Activated naive CD4-positive, alpha-beta T cell treated with anti-CD3 and anti-CD28 coated beads for 36 hours (primary cell): ENCODE measurements around the gene CAT. TPM values are rescaled to one million over a fixed set of nuclear protein-coding genes. Genes with fewer than 3 reads are reported as not detected.
"Not testable (repeated sequence)": the region's sequence is repeated elsewhere in the genome, so short reads cannot be mapped to it uniquely, and the experiment has no call there.

Experiments used
- CTCF ChIA-PET: fragments of 350-600 bp; sonication (Branson Sonifier 250); formaldehyde crosslinking; loops from one replicate; lab custom pipeline; 2021; ENCODE audit warnings: antibody characterized with exemption; lab: Charles Lee
- DNase-seq: peaks from one replicate; pipeline ENCODE4 v3.0.0-alpha.2; 2020
- H3K27ac Mint-ChIP-seq: one replicate; pipeline ENCODE4 v1.8.0; 2021; ENCODE audit warnings: mild to moderate bottlenecking, mixed read lengths
- H3K27me3 Mint-ChIP-seq: one replicate; pipeline ENCODE4 v1.8.0; 2021; ENCODE audit warnings: low read depth, mixed read lengths
- H3K36me3 Mint-ChIP-seq: one replicate; pipeline ENCODE4 v1.8.0; 2021; ENCODE audit warnings: low read depth, mixed read lengths
- H3K4me1 Mint-ChIP-seq: one replicate; pipeline ENCODE4 v1.8.0; 2021; ENCODE audit warnings: low read depth, mixed read lengths
- H3K4me3 Mint-ChIP-seq: one replicate; pipeline ENCODE4 v1.8.0; 2021; ENCODE audit warnings: mild to moderate bottlenecking, moderate library complexity, mixed read lengths
- H3K9me3 Mint-ChIP-seq: one replicate; pipeline ENCODE4 v1.8.0; 2021; ENCODE audit warnings: mixed read lengths
- intact Hi-C: fragments of 100-400 bp; cut with micrococcal nuclease; formaldehyde crosslinking; loops from one replicate; pipeline ENCODE4 v1.15.1; 2023
- total RNA-seq, 2 experiments: library from RNA; stranded (reverse); gene quantifications; one replicate each; pipeline ENCODE4 v1.2.3, GENCODE V29; 2021

The CAT gene
- total RNA-seq, 2 experiments from 2014 or later = 28.3 to 29.1 TPM

- peaks cover 9% of the 10 kb centered on the region for H3K27me3 Mint-ChIP-seq
- H3K4me3 Mint-ChIP-seq = no peak overlapping the region
- DNase-seq = no peak
- intact Hi-C loops = no loop called here
- no peak overlapping the region for H3K27ac Mint-ChIP-seq
- H3K9me3 Mint-ChIP-seq = peaks cover 12% of the 10 kb centered on the region
- H3K4me1 Mint-ChIP-seq = no peaks in the 10 kb centered on the region
- CTCF ChIA-PET = no interaction called here
- H3K36me3 Mint-ChIP-seq = no peaks in the 10 kb centered on the region
Measured at GRCh38 chr11:34411111-34411510, 27.6 kb upstream of the CAT start.

- intact Hi-C loops = no loop called here
- H3K27me3 Mint-ChIP-seq = peaks cover 9% of the 10 kb centered on the region
- H3K9me3 Mint-ChIP-seq = peaks cover 12% of the 10 kb centered on the region
- no peak for DNase-seq
- no peaks in the 10 kb centered on the region for H3K4me1 Mint-ChIP-seq
- no peaks in the 10 kb centered on the region for H3K36me3 Mint-ChIP-seq
- CTCF ChIA-PET = no interaction called here
- H3K4me3 Mint-ChIP-seq = no peak overlapping the region
- H3K27ac Mint-ChIP-seq = no peak overlapping the region
Measured at GRCh38 chr11:34411791-34412190, 26.9 kb upstream of the CAT start.

GRCh38 chr11:34413263-34413662, 25.5 kb upstream of the CAT start:
- H3K27me3 Mint-ChIP-seq = peaks cover 2% of the 10 kb centered on the region
- no peak overlapping the region for H3K4me3 Mint-ChIP-seq
- H3K36me3 Mint-ChIP-seq = no peaks in the 10 kb centered on the region
- no peaks in the 10 kb centered on the region for H3K4me1 Mint-ChIP-seq
- H3K27ac Mint-ChIP-seq = no peak overlapping the region
- intact Hi-C loops = no loop called here
- no peak for DNase-seq
- CTCF ChIA-PET = no interaction called here
- H3K9me3 Mint-ChIP-seq = peaks cover 12% of the 10 kb centered on the region

- no peak overlapping the region for H3K4me3 Mint-ChIP-seq
- intact Hi-C loops = no loop called here
- H3K4me1 Mint-ChIP-seq = no peaks in the 10 kb centered on the region
- no peak for DNase-seq
- no peaks in the 10 kb centered on the region for H3K27me3 Mint-ChIP-seq
- CTCF ChIA-PET = interaction anchor here (0.6 to 0.7 kb wide), 2 partner anchors 39 to 289 kb away, joined by 3 to 4 read pairs; no protein-coding TSS in a partner anchor
- no peak overlapping the region for H3K27ac Mint-ChIP-seq
- H3K9me3 Mint-ChIP-seq = peaks cover 12% of the 10 kb centered on the region
- no peaks in the 10 kb centered on the region for H3K36me3 Mint-ChIP-seq
Measured at GRCh38 chr11:34415538-34415937, 23.2 kb upstream of the CAT start.

GRCh38 chr11:34416088-34416487, 22.6 kb upstream of the CAT start:
- CTCF ChIA-PET = interaction anchor here (0.6 to 0.7 kb wide), 2 partner anchors 40 to 290 kb away, joined by 3 to 4 read pairs; no protein-coding TSS in a partner anchor
- Mint-ChIP-seq H3K36me3 (no peaks in the 10 kb centered on the region), H3K27ac (no peak overlapping the region), H3K9me3 (peaks cover 12% of the 10 kb centered on the region), H3K4me3 (no peak overlapping the region), H3K4me1 (no peaks in the 10 kb centered on the region), H3K27me3 (no peaks in the 10 kb centered on the region)
- no peak for DNase-seq
- intact Hi-C loops = no loop called here

- no peak for DNase-seq
- CTCF ChIA-PET = interaction anchor here (1.0 to 1.1 kb wide), 2 partner anchors 51 to 54 kb away, joined by 3 to 4 read pairs; no protein-coding TSS in a partner anchor
- intact Hi-C loops = no loop called here
- H3K27ac Mint-ChIP-seq = no peak overlapping the region
- H3K9me3 Mint-ChIP-seq = peaks cover 12% of the 10 kb centered on the region
- H3K4me3 Mint-ChIP-seq = no peak overlapping the region
- H3K4me1 Mint-ChIP-seq = no peaks in the 10 kb centered on the region
- H3K27me3 Mint-ChIP-seq = no peaks in the 10 kb centered on the region
- no peaks in the 10 kb centered on the region for H3K36me3 Mint-ChIP-seq
Measured at GRCh38 chr11:34416766-34417165, 22.0 kb upstream of the CAT start.

GRCh38 chr11:34417202-34417601, 21.5 kb upstream of the CAT start:
- H3K9me3 Mint-ChIP-seq = peaks cover 12% of the 10 kb centered on the region
- no peak for DNase-seq
- H3K4me1 Mint-ChIP-seq = no peaks in the 10 kb centered on the region
- no peaks in the 10 kb centered on the region for H3K27me3 Mint-ChIP-seq
- intact Hi-C loops = no loop called here
- no peak overlapping the region for H3K4me3 Mint-ChIP-seq
- CTCF ChIA-PET = interaction anchor here (1.0 to 1.5 kb wide), 3 partner anchors 51 to 75 kb away, joined by 3 to 4 read pairs (median 3); no protein-coding TSS in a partner anchor
- no peak overlapping the region for H3K27ac Mint-ChIP-seq
- no peaks in the 10 kb centered on the region for H3K36me3 Mint-ChIP-seq

- Mint-ChIP-seq H3K36me3 (no peaks in the 10 kb centered on the region), H3K27me3 (no peaks in the 10 kb centered on the region), H3K4me1 (no peaks in the 10 kb centered on the region), H3K27ac (no peak overlapping the region), H3K4me3 (no peak overlapping the region), H3K9me3 (no peaks in the 10 kb centered on the region)
- intact Hi-C loops = no loop called here
- no peak for DNase-seq
- CTCF ChIA-PET = no interaction called here
Measured at GRCh38 chr11:34419158-34419557, 19.6 kb upstream of the CAT start.

- DNase-seq = no peak
- no peaks in the 10 kb centered on the region for H3K9me3 Mint-ChIP-seq
- H3K4me3 Mint-ChIP-seq = no peak overlapping the region
- intact Hi-C loops = no loop called here
- no peaks in the 10 kb centered on the region for H3K27me3 Mint-ChIP-seq
- no peak overlapping the region for H3K27ac Mint-ChIP-seq
- no peaks in the 10 kb centered on the region for H3K4me1 Mint-ChIP-seq
- no peaks in the 10 kb centered on the region for H3K36me3 Mint-ChIP-seq
- CTCF ChIA-PET = no interaction called here
Measured at GRCh38 chr11:34423300-34423699, 15.4 kb upstream of the CAT start.

- H3K27ac Mint-ChIP-seq, H3K4me3 Mint-ChIP-seq, H3K36me3 Mint-ChIP-seq, CTCF ChIA-PET, H3K4me1 Mint-ChIP-seq, DNase-seq, H3K27me3 Mint-ChIP-seq, H3K9me3 Mint-ChIP-seq, intact Hi-C loops: not testable (repeated sequence)
Measured at GRCh38 chr11:34424826-34425225, 13.9 kb upstream of the CAT start.

GRCh38 chr11:34425360-34425759, 13.4 kb upstream of the CAT start:
- CTCF ChIA-PET = interaction anchor here (1.3 kb wide), 1 partner anchor 59 kb away, joined by 3 read pairs; no protein-coding TSS in a partner anchor
- no peaks in the 10 kb centered on the region for H3K9me3 Mint-ChIP-seq
- DNase-seq = no peak
- no peak overlapping the region for H3K27ac Mint-ChIP-seq
- H3K4me3 Mint-ChIP-seq = no peak overlapping the region
- no peaks in the 10 kb centered on the region for H3K27me3 Mint-ChIP-seq
- peaks cover 3% of the 10 kb centered on the region for H3K4me1 Mint-ChIP-seq
- no peaks in the 10 kb centered on the region for H3K36me3 Mint-ChIP-seq
- intact Hi-C loops = no loop called here

GRCh38 chr11:34425867-34426266, 12.9 kb upstream of the CAT start:
- H3K4me1 Mint-ChIP-seq = peaks cover 3% of the 10 kb centered on the region
- CTCF ChIA-PET = interaction anchor here (1.3 kb wide), 1 partner anchor 60 kb away, joined by 3 read pairs; no protein-coding TSS in a partner anchor
- H3K36me3 Mint-ChIP-seq = no peaks in the 10 kb centered on the region
- H3K27me3 Mint-ChIP-seq = no peaks in the 10 kb centered on the region
- no peak overlapping the region for H3K27ac Mint-ChIP-seq
- H3K9me3 Mint-ChIP-seq = no peaks in the 10 kb centered on the region
- no peak overlapping the region for H3K4me3 Mint-ChIP-seq
- intact Hi-C loops = no loop called here
- no peak for DNase-seq

- H3K27me3 Mint-ChIP-seq = no peaks in the 10 kb centered on the region
- H3K4me1 Mint-ChIP-seq = peaks cover 3% of the 10 kb centered on the region
- no peak overlapping the region for H3K27ac Mint-ChIP-seq
- DNase-seq = no peak
- intact Hi-C loops = no loop called here
- no peaks in the 10 kb centered on the region for H3K9me3 Mint-ChIP-seq
- H3K36me3 Mint-ChIP-seq = no peaks in the 10 kb centered on the region
- no peak overlapping the region for H3K4me3 Mint-ChIP-seq
- CTCF ChIA-PET = interaction anchor here (1.3 kb wide), 1 partner anchor 61 kb away, joined by 3 read pairs; no protein-coding TSS in a partner anchor
Measured at GRCh38 chr11:34426766-34427185, 12.0 kb upstream of the CAT start.
